Measurements from ENCODE around the gene CIROP. TPM values are rescaled to one million over a fixed set of nuclear protein-coding genes. Genes with fewer than 3 reads are reported as not detected.
A peak's percentile ranks its signal among the peaks of the same experiment; 100 is the strongest.

CIROP gene
- total and polyA plus RNA-seq, 9 of the 15 experiments (the other 6 are each of a cell fraction or from before 2014, with no cell fraction given), result not detected

GRCh38 chr14:23146351-23146910 is 41.6 kb upstream of the CIROP start (continued):
- TF ChIP-seq CEBPZ (IDR thresholded peaks at IDR 0.05; ENCODE audit: borderline replicate concordance, low read depth, low read length) (no peak), CREM (IDR thresholded peaks at IDR 0.05; ENCODE audit: low read depth) (peak; percentile 62), PHB (CRISPR knock-in tag; IDR thresholded peaks at IDR 0.05) (no peak), LARP7 (IDR thresholded peaks at IDR 0.05) (no peak), SMAD3 (CRISPR knock-in tag; conservative IDR thresholded peaks at IDR 0.05) (no peak; the same call in 1 of the 2 replicates), NR1H2 (CRISPR knock-in tag; IDR thresholded peaks at IDR 0.05) (no peak), ZNF695 (CRISPR knock-in tag; IDR thresholded peaks at IDR 0.05) (no peak), NFE2L1 (tag; IDR thresholded peaks at IDR 0.05; ENCODE audit: borderline replicate concordance, low read depth) (no peak), HNRNPUL1 (IDR thresholded peaks at IDR 0.05; ENCODE audit: low read length) (no peak), MAZ (CRISPR knock-in tag; conservative IDR thresholded peaks at IDR 0.05 in 1 of 2, IDR thresholded peaks at IDR 0.05 in 1 of 2) (no peak), CREB3 (tag; conservative IDR thresholded peaks at IDR 0.05; ENCODE audit: low read depth) (no peak; the same call in 1 of the 2 replicates), NR2C2 (CRISPR knock-in tag; IDR thresholded peaks at IDR 0.05) (peak; percentile 85), NR2C2 (tag; IDR thresholded peaks at IDR 0.05) (peak; percentile 94), ZNF277 (CRISPR knock-in tag; IDR thresholded peaks at IDR 0.05; ENCODE audit: borderline replicate concordance) (no peak), SNAPC5 (CRISPR knock-in tag; IDR thresholded peaks at IDR 0.05) (no peak), TOE1 (IDR thresholded peaks at IDR 0.05; ENCODE audit: borderline replicate concordance) (peak; percentile 81), TOE1 (CRISPR knock-in tag; IDR thresholded peaks at IDR 0.05; ENCODE audit: borderline replicate concordance, low read depth) (no peak), ELK1 (CRISPR knock-in tag; IDR thresholded peaks at IDR 0.05) (no peak), ZNF41 (CRISPR knock-in tag; conservative IDR thresholded peaks at IDR 0.05) (no peak), ESRRB (CRISPR knock-in tag; IDR thresholded peaks at IDR 0.05; ENCODE audit: borderline replicate concordance) (no peak), CSDE1 (IDR thresholded peaks at IDR 0.05) (no peak; a peak in 1 of 4 replicates)

Measured in K562 (cell line).